ENCODE measurements around the gene HOMER1. TPM values are rescaled to one million over a fixed set of nuclear protein-coding genes. Genes with fewer than 3 reads are reported as not detected.

Gene HOMER1
- total and polyA plus RNA-seq, 9 of the 15 experiments (the other 6 are each of a cell fraction or from before 2014, with no cell fraction given), result 6.3 to 39.9 (median 9.9) TPM

- CTCF ChIA-PET (ENCODE audit: low intra/inter-chr PET ratio), result no interaction called here
- Histone ChIP-seq H3K9me1 (ENCODE audit: control insufficient read depth, insufficient read depth, low read length) (no peaks in the 10 kb centered on the region), H2AFZ (ENCODE audit: low read depth, low read length) (no peak overlapping the region), H3K79me2 (ENCODE audit: control insufficient read depth, insufficient read depth, low read length) (no peaks in the 10 kb centered on the region), H3K36me3 (ENCODE audit: control insufficient read depth, insufficient read depth, low read length) (no peaks in the 10 kb centered on the region), H3K4me2 (ENCODE audit: insufficient read depth, low read length) (no peak overlapping the region), H3K27me3 (ENCODE audit: control insufficient read depth in 2 of 2, insufficient read depth in 2 of 2, low read length in 2 of 2) (no peaks in the 10 kb centered on the region), H4K20me1 (replicated peaks; ENCODE audit: control insufficient read depth, insufficient read depth, low read length) (no peaks in the 10 kb centered on the region), H3K9ac (ENCODE audit: insufficient read depth in 1 of 2, low read depth in 2 of 2, low read length in 2 of 2) (no peak overlapping the region), H3K4me3 (no peak overlapping the region), H3K27ac (ENCODE audit: extremely low read depth, low read depth, low read length) (no peak overlapping the region), H3K9me3 (replicated peaks; ENCODE audit: control insufficient read depth, insufficient read depth, low read depth, low read length) (0 out of 2 replicates have a peak, but pooled peaks cover 3% of the 10 kb centered on the region), H3K4me1 (replicated peaks in 1 of 2; ENCODE audit: control insufficient read depth in 2 of 2, insufficient read depth in 2 of 2, low read length in 2 of 2) (no peaks in the 10 kb centered on the region; a peak in 1 of 5 replicates)
- intact Hi-C loops (cut with micrococcal nuclease) (no loop called here), in situ Hi-C loops (cut with MboI) (no loop called here)
- no TSS peak for BruUV-seq (replicated peaks)
- FAIRE-seq (no peak), ATAC-seq (no peak), DNase-seq (ENCODE audit: extremely low read depth in 1 of 4, low spot score in 3 of 4) (no peak)
- TF ChIP-seq HDAC3 (IDR thresholded peaks at IDR 0.05; ENCODE audit: borderline replicate concordance, partially characterized antibody) (no peak), BDP1 (IDR thresholded peaks at IDR 0.05; ENCODE audit: insufficient read depth, insufficient read length) (no peak)
- WGBS (ENCODE audit: insufficient coverage, low coverage, missing lambda C conversion rate), result 84% methylated on average over 1 of the region's 1 CpG
- POLR2A ChIA-PET, result interaction anchor here (0.6 kb wide), 1 partner anchor 959 kb away, joined by 3 read pairs; no protein-coding TSS in a partner anchor
These were observed 7.2 kb upstream of the HOMER1 start for GRCh38 chr5:79521156-79521555.

GRCh38 chr5:79518718-79519117, 4.8 kb upstream of the HOMER1 start:
- Histone ChIP-seq H2AFZ (ENCODE audit: low read depth, low read length) (no peak overlapping the region), H3K36me3 (ENCODE audit: control insufficient read depth, insufficient read depth, low read length) (no peaks in the 10 kb centered on the region), H3K9me1 (ENCODE audit: control insufficient read depth, insufficient read depth, low read length) (no peaks in the 10 kb centered on the region), H3K27me3 (ENCODE audit: control insufficient read depth in 2 of 2, insufficient read depth in 2 of 2, low read length in 2 of 2) (no peaks in the 10 kb centered on the region), H3K4me3 (no peak overlapping the region), H3K9ac (ENCODE audit: insufficient read depth in 1 of 2, low read depth in 2 of 2, low read length in 2 of 2) (no peak overlapping the region), H4K20me1 (replicated peaks; ENCODE audit: control insufficient read depth, insufficient read depth, low read length) (no peaks in the 10 kb centered on the region), H3K27ac (ENCODE audit: extremely low read depth, low read depth, low read length) (no peak overlapping the region), H3K4me2 (ENCODE audit: insufficient read depth, low read length) (no peak overlapping the region), H3K4me1 (replicated peaks in 1 of 2; ENCODE audit: control insufficient read depth in 2 of 2, insufficient read depth in 2 of 2, low read length in 2 of 2) (peaks cover 0 to 7% of the 10 kb centered on the region in 2 experiments; a peak in 2 of 5 replicates), H3K9me3 (replicated peaks; ENCODE audit: control insufficient read depth, insufficient read depth, low read depth, low read length) (no peaks in the 10 kb centered on the region), H3K79me2 (ENCODE audit: control insufficient read depth, insufficient read depth, low read length) (no peaks in the 10 kb centered on the region)
- in situ Hi-C loops (cut with MboI) (no loop called here), intact Hi-C loops (cut with micrococcal nuclease) (no loop called here)
- no peak for DNase-seq (ENCODE audit: extremely low read depth in 1 of 4, low spot score in 3 of 4)
- TF ChIP-seq RFX1 (IDR thresholded peaks at IDR 0.05) (peak; percentile 65), XRCC4 (IDR thresholded peaks at IDR 0.05; ENCODE audit: extremely low read depth, insufficient read depth, insufficient read length) (no peak), ZNF212 (CRISPR knock-in tag; IDR thresholded peaks at IDR 0.05) (no peak), SP1 (CRISPR knock-in tag; IDR thresholded peaks at IDR 0.05) (no peak), KLF10 (CRISPR knock-in tag; IDR thresholded peaks at IDR 0.05) (no peak), MTA1 (IDR thresholded peaks at IDR 0.05; ENCODE audit: borderline replicate concordance) (no peak)
- ChIA-PET CTCF (ENCODE audit: low intra/inter-chr PET ratio) (no interaction called here), POLR2A (interaction anchor here (0.7 kb wide), 2 partner anchors 8 to 125 kb away, joined by 3 read pairs; no protein-coding TSS in a partner anchor)
- no TSS peak for BruUV-seq (replicated peaks)
- no peak for ATAC-seq
- FAIRE-seq, result no peak
- 44% methylated on average over 1 of the region's 1 CpG for WGBS (ENCODE audit: insufficient coverage, low coverage, missing lambda C conversion rate)
